Measurements from ENCODE around the gene OR9I1. TPM values are rescaled to one million over a fixed set of nuclear protein-coding genes. Genes with fewer than 3 reads are reported as not detected.

The OR9I1 gene
- total and polyA plus RNA-seq, 4 donors: not detected

DNA sequence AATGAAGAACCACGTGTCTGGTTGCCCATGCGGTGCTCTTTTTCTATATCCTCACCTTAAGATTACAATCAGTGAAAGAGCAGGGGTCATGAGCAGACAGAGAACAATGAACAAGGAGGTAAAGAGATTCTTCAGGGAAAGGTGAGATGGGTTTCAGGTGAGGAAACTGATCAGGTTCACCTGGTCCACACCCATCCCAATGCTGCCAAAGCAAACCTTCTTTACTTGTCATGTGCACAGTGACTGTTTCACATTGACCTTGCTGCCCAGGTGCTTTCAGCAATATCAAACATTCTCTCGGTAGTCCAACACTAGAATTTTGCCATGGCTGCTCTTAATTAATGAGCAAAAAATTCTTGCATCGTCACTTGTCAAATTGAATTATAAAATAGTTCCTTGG, 39.1 kb upstream of the OR9I1 start:
- TF ChIP-seq, protein P1, sequence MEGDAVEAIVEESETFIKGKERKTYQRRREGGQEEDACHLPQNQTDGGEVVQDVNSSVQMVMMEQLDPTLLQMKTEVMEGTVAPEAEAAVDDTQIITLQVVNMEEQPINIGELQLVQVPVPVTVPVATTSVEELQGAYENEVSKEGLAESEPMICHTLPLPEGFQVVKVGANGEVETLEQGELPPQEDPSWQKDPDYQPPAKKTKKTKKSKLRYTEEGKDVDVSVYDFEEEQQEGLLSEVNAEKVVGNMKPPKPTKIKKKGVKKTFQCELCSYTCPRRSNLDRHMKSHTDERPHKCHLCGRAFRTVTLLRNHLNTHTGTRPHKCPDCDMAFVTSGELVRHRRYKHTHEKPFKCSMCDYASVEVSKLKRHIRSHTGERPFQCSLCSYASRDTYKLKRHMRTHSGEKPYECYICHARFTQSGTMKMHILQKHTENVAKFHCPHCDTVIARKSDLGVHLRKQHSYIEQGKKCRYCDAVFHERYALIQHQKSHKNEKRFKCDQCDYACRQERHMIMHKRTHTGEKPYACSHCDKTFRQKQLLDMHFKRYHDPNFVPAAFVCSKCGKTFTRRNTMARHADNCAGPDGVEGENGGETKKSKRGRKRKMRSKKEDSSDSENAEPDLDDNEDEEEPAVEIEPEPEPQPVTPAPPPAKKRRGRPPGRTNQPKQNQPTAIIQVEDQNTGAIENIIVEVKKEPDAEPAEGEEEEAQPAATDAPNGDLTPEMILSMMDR (IDR thresholded peaks at IDR 0.05; ENCODE audit: control extremely low read depth, extremely low read depth): no peak
- WGBS, 2 donors: 87 to 89% methylated on average over 4 of the region's 4 CpGs

DNA sequence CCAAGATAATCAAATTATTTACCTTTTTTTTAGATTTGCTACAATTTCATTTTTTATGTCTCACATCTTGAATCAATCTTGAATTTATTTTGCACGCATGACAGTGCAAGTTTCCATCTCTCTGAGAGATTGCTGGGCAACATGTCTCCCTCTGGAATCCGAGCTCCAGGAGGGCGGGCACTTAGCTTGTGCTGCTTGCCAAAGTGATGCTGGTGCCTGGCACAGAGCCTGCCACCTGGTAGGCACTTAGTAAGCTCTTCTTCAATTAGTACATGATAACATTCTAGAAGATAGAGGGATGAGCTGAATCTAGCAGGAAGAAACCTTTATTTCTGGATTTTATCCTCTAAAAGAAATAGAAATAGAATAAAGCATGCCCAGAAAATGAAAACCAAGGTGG, 27.5 kb upstream of the OR9I1 start:
- H3K9ac ChIP-seq (ENCODE audit: insufficient read depth in 1 of 2, low read length in 2 of 2): no peak overlapping the region
- peaks cover 0 to 2% (median 0%) of the 10 kb centered on the region in 4 donors for H3K9me3 ChIP-seq (ENCODE audit: control insufficient read depth in 4 of 4, insufficient read depth in 3 of 4, low read length in 3 of 4)
- H3K27me3 ChIP-seq (ENCODE audit: control insufficient read depth in 3 of 3, insufficient read depth in 3 of 3, low read length in 2 of 3): no peaks in the 10 kb centered on the region
- no peaks in the 10 kb centered on the region for H3K4me1 ChIP-seq (ENCODE audit: control insufficient read depth in 5 of 5, insufficient read depth in 5 of 5, low read length in 5 of 5)
- DNase-seq: no peak
- no peak overlapping the region for H3K27ac ChIP-seq (ENCODE audit: low read depth in 1 of 2, low read length in 1 of 2)
- H3K4me3 ChIP-seq: no peak overlapping the region
- ATAC-seq (ENCODE audit: insufficient read depth, low FRiP score): no peak
- 83 to 86% methylated on average over 3 of the region's 3 CpGs for WGBS, 2 donors
- TF ChIP-seq, protein P1 (IDR thresholded peaks at IDR 0.05; ENCODE audit: control extremely low read depth, extremely low read depth): no peak
- H3K36me3 ChIP-seq (ENCODE audit: control insufficient read depth in 4 of 4, insufficient read depth in 4 of 4, low read length in 4 of 4): no peaks in the 10 kb centered on the region

More for the DNA sequence above, 39.1 kb upstream of the OR9I1 start:
- no peaks in the 10 kb centered on the region for H3K9me3 ChIP-seq (ENCODE audit: control insufficient read depth in 4 of 4, insufficient read depth in 3 of 4, low read length in 3 of 4)
- no peaks in the 10 kb centered on the region for H3K36me3 ChIP-seq (ENCODE audit: control insufficient read depth in 4 of 4, insufficient read depth in 4 of 4, low read length in 4 of 4)
- no peaks in the 10 kb centered on the region for H3K27me3 ChIP-seq (ENCODE audit: control insufficient read depth in 3 of 3, insufficient read depth in 3 of 3, low read length in 2 of 3)
- DNase-seq (no peak), ATAC-seq (ENCODE audit: insufficient read depth, low FRiP score) (no peak)
- no peak overlapping the region for H3K9ac ChIP-seq (ENCODE audit: insufficient read depth in 1 of 2, low read length in 2 of 2)
- H3K4me3 ChIP-seq: no peak overlapping the region
- no peaks in the 10 kb centered on the region for H3K4me1 ChIP-seq (ENCODE audit: control insufficient read depth in 5 of 5, insufficient read depth in 5 of 5, low read length in 5 of 5)
- H3K27ac ChIP-seq (ENCODE audit: low read depth in 1 of 2, low read length in 1 of 2): no peak overlapping the region

DNA sequence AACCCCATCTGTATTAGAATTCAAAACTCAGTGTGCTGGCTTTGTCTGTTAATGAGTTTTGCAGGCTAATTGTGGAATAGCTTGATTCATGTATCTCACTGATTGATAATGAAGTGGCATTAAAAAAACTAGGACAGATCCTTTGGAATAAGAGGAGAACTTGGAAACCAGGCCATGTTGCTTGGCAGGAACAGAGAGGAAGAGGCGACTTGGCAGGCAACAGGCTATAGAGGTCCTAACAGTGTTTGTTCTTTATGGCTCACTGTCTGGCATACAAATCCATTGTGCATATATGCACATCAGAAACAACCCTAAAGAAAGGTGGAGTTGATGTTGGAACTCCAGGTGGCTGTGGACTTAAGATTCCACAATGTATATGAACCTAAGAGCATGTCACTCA, 17.4 kb upstream of the OR9I1 start:
- Histone ChIP-seq H3K27ac (ENCODE audit: low read depth in 1 of 2, low read length in 1 of 2) (no peak overlapping the region), H3K9ac (ENCODE audit: insufficient read depth in 1 of 2, low read length in 2 of 2) (no peak overlapping the region), H3K4me3 (no peak overlapping the region), H3K4me1 (ENCODE audit: control insufficient read depth in 5 of 5, insufficient read depth in 5 of 5, low read length in 5 of 5) (peaks cover 0 to 30% (median 0%) of the 10 kb centered on the region in 5 donors), H3K36me3 (ENCODE audit: control insufficient read depth in 4 of 4, insufficient read depth in 4 of 4, low read length in 4 of 4) (no peaks in the 10 kb centered on the region), H3K27me3 (ENCODE audit: control insufficient read depth in 3 of 3, insufficient read depth in 3 of 3, low read length in 2 of 3) (no peaks in the 10 kb centered on the region), H3K9me3 (ENCODE audit: control insufficient read depth in 4 of 4, insufficient read depth in 3 of 4, low read length in 3 of 4) (peaks cover 0 to 2% (median 0%) of the 10 kb centered on the region in 4 donors)
- TF ChIP-seq, protein P1 (IDR thresholded peaks at IDR 0.05; ENCODE audit: control extremely low read depth, extremely low read depth): no peak
- WGBS, 2 donors: 79 to 84% methylated on average over 1 of the region's 1 CpG
- DNase-seq: peak in 1 of 3 donors; percentile 95
- no peak for ATAC-seq (ENCODE audit: insufficient read depth, low FRiP score)

DNA sequence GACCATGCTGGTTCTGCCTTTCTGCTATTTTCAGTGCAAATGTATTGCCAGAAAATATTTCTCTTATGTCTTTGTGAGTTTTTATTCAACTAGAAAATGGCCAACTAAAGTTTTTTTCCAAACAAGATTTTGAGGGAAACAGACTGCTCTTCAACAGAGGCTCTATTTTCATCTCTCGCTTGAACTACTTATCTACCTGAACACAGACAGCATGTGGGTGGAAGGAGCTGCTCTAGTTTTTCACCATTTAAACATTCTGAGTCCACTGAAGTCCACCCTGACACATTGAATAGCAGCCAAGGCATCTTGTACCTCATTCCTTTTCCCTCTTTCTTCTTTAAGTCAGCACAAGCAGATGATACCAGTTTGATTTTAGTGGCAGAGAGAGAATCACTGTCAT, 9.8 kb upstream of the OR9I1 start:
- WGBS, 2 donors: 82 to 88% methylated on average over 1 of the region's 1 CpG
- Histone ChIP-seq H3K4me1 (ENCODE audit: control insufficient read depth in 5 of 5, insufficient read depth in 5 of 5, low read length in 5 of 5) (no peaks in the 10 kb centered on the region), H3K27ac (ENCODE audit: low read depth in 1 of 2, low read length in 1 of 2) (no peak overlapping the region), H3K36me3 (ENCODE audit: control insufficient read depth in 4 of 4, insufficient read depth in 4 of 4, low read length in 4 of 4) (no peaks in the 10 kb centered on the region), H3K9ac (ENCODE audit: insufficient read depth in 1 of 2, low read length in 2 of 2) (no peak overlapping the region), H3K27me3 (ENCODE audit: control insufficient read depth in 3 of 3, insufficient read depth in 3 of 3, low read length in 2 of 3) (no peaks in the 10 kb centered on the region), H3K4me3 (no peak overlapping the region), H3K9me3 (ENCODE audit: control insufficient read depth in 4 of 4, insufficient read depth in 3 of 4, low read length in 3 of 4) (peaks cover 0 to 2% (median 0%) of the 10 kb centered on the region in 4 donors)
- ATAC-seq (ENCODE audit: insufficient read depth, low FRiP score) (no peak), DNase-seq (no peak)
- TF ChIP-seq, protein P1 (IDR thresholded peaks at IDR 0.05; ENCODE audit: control extremely low read depth, extremely low read depth): no peak
